Measurements from ENCODE around the gene HIVEP3. TPM values are rescaled to one million over a fixed set of nuclear protein-coding genes. Genes with fewer than 3 reads are reported as not detected.

The HIVEP3 gene
- total RNA-seq, 1 experiment from 2014 or later = 0.55 TPM

DNA sequence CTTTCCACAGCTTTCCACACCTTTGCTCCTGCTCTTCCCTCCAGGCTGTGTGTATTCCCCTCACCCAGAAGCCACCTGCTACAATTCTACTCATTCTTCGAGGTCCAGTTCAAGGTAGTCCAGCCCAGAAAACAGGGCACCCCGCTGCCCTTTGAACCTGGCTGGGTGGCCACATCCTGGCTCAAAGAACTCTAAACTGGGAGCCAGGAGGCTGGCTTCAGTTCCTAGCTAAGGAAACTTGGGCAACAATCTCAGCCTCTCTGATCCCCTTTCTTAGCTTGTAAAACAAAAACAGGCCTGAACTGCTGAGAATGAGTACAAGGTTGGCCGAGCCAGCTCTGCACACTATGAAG is 438.9 kb downstream of the HIVEP3 start:
- Mint-ChIP-seq H3K9me3 (no peaks in the 10 kb centered on the region), H3K27me3 (ENCODE audit: low read depth) (no peaks in the 10 kb centered on the region; the same call in 1 of the 2 replicates), H3K4me3 (no peak overlapping the region), H3K27ac (no peak overlapping the region), H3K36me3 (no peaks in the 10 kb centered on the region), H3K4me1 (peaks cover 23% of the 10 kb centered on the region)
- TF ChIP-seq ETV6 (CRISPR knock-in tag; IDR thresholded peaks at IDR 0.05) (no peak), ESRRA (CRISPR knock-in tag; IDR thresholded peaks at IDR 0.05; ENCODE audit: borderline replicate concordance) (no peak), TEAD4 (CRISPR knock-in tag; IDR thresholded peaks at IDR 0.05) (no peak), ELF4 (CRISPR knock-in tag; IDR thresholded peaks at IDR 0.05; ENCODE audit: low read depth) (no peak), CBFB (CRISPR knock-in tag; IDR thresholded peaks at IDR 0.05; ENCODE audit: low read depth) (no peak), FOXK1 (CRISPR knock-in tag; IDR thresholded peaks at IDR 0.05) (no peak)
- TF ChIP-seq, protein P1, sequence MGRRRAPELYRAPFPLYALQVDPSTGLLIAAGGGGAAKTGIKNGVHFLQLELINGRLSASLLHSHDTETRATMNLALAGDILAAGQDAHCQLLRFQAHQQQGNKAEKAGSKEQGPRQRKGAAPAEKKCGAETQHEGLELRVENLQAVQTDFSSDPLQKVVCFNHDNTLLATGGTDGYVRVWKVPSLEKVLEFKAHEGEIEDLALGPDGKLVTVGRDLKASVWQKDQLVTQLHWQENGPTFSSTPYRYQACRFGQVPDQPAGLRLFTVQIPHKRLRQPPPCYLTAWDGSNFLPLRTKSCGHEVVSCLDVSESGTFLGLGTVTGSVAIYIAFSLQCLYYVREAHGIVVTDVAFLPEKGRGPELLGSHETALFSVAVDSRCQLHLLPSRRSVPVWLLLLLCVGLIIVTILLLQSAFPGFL (CRISPR knock-in tag; IDR thresholded peaks at IDR 0.05; ENCODE audit: borderline replicate concordance) = no peak
- TF ChIP-seq, protein P2, sequence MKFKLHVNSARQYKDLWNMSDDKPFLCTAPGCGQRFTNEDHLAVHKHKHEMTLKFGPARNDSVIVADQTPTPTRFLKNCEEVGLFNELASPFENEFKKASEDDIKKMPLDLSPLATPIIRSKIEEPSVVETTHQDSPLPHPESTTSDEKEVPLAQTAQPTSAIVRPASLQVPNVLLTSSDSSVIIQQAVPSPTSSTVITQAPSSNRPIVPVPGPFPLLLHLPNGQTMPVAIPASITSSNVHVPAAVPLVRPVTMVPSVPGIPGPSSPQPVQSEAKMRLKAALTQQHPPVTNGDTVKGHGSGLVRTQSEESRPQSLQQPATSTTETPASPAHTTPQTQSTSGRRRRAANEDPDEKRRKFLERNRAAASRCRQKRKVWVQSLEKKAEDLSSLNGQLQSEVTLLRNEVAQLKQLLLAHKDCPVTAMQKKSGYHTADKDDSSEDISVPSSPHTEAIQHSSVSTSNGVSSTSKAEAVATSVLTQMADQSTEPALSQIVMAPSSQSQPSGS (CRISPR knock-in tag; IDR thresholded peaks at IDR 0.05; ENCODE audit: borderline replicate concordance, low read depth) = no peak
- TF ChIP-seq, protein P3, sequence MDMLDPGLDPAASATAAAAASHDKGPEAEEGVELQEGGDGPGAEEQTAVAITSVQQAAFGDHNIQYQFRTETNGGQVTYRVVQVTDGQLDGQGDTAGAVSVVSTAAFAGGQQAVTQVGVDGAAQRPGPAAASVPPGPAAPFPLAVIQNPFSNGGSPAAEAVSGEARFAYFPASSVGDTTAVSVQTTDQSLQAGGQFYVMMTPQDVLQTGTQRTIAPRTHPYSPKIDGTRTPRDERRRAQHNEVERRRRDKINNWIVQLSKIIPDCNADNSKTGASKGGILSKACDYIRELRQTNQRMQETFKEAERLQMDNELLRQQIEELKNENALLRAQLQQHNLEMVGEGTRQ (CRISPR knock-in tag; IDR thresholded peaks at IDR 0.05) = no peak
- ChIA-PET CTCF (interaction anchor here (0.8 to 2.7 kb wide), 4 partner anchors 9 to 197 kb away, joined by 3 to 7 read pairs (median 4); no protein-coding TSS in a partner anchor), POLR2A (no interaction called here)
- DNase-seq (ENCODE audit: low spot score) = no peak
- ATAC-seq = no peak

DNA sequence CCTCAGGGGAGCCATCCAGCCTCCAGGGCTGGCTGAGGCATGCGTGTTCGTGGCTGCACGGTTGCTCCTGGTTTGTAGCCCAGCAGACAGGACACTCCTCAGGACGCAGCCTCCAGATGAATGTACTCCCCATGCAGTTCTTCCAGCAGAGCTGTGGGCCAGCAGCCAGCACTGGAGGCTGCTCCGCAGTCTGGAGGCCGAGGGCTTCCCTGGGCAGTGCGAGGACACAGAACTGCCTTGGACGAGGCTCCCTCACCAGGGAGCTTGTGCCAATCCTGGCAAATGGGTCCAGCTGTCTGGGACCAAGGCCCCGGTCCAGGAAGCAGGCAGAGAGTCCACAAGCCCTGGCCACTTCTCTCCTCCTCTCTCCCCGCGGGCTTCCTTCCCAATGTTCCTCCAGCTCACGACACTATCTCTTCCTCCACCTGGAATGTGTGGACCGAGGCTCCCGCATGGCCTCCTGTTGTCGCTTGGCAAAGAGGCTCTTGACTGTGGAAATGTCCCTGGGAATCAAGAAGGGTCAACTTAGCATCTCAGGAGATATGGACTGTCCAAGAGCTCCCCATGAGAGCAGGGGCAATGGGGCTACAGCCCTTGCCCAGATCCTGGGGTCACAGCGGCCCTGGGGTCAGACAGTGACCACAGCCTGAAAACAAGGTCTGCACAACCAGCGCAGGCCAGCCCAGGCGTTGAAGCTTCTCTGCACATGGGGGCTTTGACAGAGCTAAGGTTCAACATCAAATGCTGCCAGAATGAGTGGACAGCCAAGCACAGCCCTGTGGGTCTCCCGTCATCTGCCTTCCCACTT is 439.5 kb downstream of the HIVEP3 start:
- peaks cover 23% of the 10 kb centered on the region for H3K4me1 Mint-ChIP-seq
- H3K27me3 Mint-ChIP-seq (ENCODE audit: low read depth) = no peaks in the 10 kb centered on the region; the same call in 1 of the 2 replicates
- CTCF ChIA-PET = interaction anchor here (0.8 to 2.7 kb wide), 5 partner anchors 8 to 197 kb away, joined by 3 to 7 read pairs (median 5); no protein-coding TSS in a partner anchor
- ATAC-seq (no peak), DNase-seq (ENCODE audit: low spot score) (no peak)
- POLR2A ChIA-PET = no interaction called here
- H3K4me3 Mint-ChIP-seq = no peak overlapping the region
- no peak overlapping the region for H3K27ac Mint-ChIP-seq
- no peaks in the 10 kb centered on the region for H3K9me3 Mint-ChIP-seq
- no peaks in the 10 kb centered on the region for H3K36me3 Mint-ChIP-seq
- TF ChIP-seq, protein P4, sequence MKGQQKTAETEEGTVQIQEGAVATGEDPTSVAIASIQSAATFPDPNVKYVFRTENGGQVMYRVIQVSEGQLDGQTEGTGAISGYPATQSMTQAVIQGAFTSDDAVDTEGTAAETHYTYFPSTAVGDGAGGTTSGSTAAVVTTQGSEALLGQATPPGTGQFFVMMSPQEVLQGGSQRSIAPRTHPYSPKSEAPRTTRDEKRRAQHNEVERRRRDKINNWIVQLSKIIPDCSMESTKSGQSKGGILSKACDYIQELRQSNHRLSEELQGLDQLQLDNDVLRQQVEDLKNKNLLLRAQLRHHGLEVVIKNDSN (CRISPR knock-in tag; IDR thresholded peaks at IDR 0.05) = no peak
- TF ChIP-seq ZNF423 (CRISPR knock-in tag; IDR thresholded peaks at IDR 0.05) = no peak
- TF ChIP-seq CREM (CRISPR knock-in tag; IDR thresholded peaks at IDR 0.05) = no peak
- TF ChIP-seq KAT7 (CRISPR knock-in tag; IDR thresholded peaks at IDR 0.05; ENCODE audit: borderline replicate concordance) = no peak
- no peak for TF ChIP-seq TCF7 (CRISPR knock-in tag; IDR thresholded peaks at IDR 0.05; ENCODE audit: low read depth)
- no peak for TF ChIP-seq TEAD1 (CRISPR knock-in tag; IDR thresholded peaks at IDR 0.05)
- TF ChIP-seq, protein P2 (CRISPR knock-in tag; IDR thresholded peaks at IDR 0.05; ENCODE audit: borderline replicate concordance, low read depth) = no peak
- TF ChIP-seq IRF2 (CRISPR knock-in tag; IDR thresholded peaks at IDR 0.05; ENCODE audit: borderline replicate concordance, low read depth) = no peak
- no peak for TF ChIP-seq SP1 (CRISPR knock-in tag; conservative IDR thresholded peaks at IDR 0.05)
- TF ChIP-seq, protein P3 (CRISPR knock-in tag; IDR thresholded peaks at IDR 0.05) = no peak
- TF ChIP-seq TP53 (CRISPR knock-in tag; IDR thresholded peaks at IDR 0.05) = no peak
- TF ChIP-seq RELA (CRISPR knock-in tag; IDR thresholded peaks at IDR 0.05; ENCODE audit: borderline replicate concordance) = no peak
- TF ChIP-seq NR1H2 (CRISPR knock-in tag; IDR thresholded peaks at IDR 0.05) = no peak
- no peak for TF ChIP-seq ZBTB21 (CRISPR knock-in tag; IDR thresholded peaks at IDR 0.05; ENCODE audit: borderline replicate concordance)
- TF ChIP-seq, protein P5, sequence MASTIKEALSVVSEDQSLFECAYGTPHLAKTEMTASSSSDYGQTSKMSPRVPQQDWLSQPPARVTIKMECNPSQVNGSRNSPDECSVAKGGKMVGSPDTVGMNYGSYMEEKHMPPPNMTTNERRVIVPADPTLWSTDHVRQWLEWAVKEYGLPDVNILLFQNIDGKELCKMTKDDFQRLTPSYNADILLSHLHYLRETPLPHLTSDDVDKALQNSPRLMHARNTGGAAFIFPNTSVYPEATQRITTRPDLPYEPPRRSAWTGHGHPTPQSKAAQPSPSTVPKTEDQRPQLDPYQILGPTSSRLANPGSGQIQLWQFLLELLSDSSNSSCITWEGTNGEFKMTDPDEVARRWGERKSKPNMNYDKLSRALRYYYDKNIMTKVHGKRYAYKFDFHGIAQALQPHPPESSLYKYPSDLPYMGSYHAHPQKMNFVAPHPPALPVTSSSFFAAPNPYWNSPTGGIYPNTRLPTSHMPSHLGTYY (CRISPR knock-in tag; IDR thresholded peaks at IDR 0.05) = no peak

Measured in WTC11 (cell line).